ENCODE data around the gene ITGBL1.

DNA sequence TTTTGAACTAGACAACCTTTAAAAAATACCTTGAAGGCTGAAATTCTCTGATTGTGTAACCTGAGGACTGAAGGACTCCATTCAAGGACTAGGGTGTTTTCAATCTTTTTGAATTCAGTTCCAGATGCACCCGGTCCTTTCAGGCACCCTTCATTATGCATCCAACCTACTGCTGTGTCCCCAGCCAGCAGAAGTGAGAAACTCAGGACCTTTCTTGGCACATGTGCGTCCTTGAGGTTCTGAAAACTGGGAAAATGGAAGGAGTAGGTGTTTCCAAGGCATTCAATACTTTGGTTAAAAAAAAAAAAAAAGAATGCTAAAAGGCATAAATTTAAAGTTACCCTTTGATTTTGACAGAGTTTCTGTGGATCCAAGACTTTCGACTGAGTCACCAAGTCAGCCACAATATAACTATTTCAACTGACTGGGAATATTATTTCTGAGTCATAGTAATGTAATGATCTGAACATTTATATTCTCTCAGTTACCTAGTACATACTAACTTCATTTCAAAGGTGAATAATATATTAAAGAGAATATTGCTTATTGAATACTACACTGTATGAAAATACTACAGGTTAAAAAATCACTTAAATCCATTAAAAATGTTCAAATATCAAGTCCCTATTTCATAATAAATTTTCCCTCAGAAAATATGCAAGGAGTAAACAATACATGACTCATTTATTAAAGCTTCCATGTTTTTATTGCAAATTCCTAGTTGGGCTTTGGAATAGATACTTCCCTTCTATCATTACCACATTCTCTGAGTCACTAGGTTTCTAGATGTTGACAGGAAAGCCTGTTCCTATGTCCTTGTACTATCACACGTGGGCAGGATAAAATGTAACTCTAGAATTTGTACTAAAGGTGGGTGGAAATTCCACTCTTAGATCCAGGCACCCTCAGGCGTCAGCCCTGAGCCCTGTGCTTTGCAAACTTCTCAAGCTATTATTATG is 2.4 kb upstream of the ITGBL1 start:
- TF ChIP-seq, protein P1, sequence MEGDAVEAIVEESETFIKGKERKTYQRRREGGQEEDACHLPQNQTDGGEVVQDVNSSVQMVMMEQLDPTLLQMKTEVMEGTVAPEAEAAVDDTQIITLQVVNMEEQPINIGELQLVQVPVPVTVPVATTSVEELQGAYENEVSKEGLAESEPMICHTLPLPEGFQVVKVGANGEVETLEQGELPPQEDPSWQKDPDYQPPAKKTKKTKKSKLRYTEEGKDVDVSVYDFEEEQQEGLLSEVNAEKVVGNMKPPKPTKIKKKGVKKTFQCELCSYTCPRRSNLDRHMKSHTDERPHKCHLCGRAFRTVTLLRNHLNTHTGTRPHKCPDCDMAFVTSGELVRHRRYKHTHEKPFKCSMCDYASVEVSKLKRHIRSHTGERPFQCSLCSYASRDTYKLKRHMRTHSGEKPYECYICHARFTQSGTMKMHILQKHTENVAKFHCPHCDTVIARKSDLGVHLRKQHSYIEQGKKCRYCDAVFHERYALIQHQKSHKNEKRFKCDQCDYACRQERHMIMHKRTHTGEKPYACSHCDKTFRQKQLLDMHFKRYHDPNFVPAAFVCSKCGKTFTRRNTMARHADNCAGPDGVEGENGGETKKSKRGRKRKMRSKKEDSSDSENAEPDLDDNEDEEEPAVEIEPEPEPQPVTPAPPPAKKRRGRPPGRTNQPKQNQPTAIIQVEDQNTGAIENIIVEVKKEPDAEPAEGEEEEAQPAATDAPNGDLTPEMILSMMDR (IDR thresholded peaks at IDR 0.05; ENCODE audit: extremely low read depth in 1 of 2, insufficient read depth in 1 of 2, low read depth in 1 of 2, low read length in 2 of 2): no peak
- TF ChIP-seq FOS (IDR thresholded peaks at IDR 0.05; ENCODE audit: borderline replicate concordance, insufficient read depth, low read length) (peak; percentile 90), POLR2A (IDR thresholded peaks at IDR 0.05; ENCODE audit: low read depth, low read length) (no peak)

All from endothelial cell of umbilical vein (primary cell).